H9 (cell line): ENCODE measurements around the gene WDR91. TPM values are rescaled to one million over a fixed set of nuclear protein-coding genes. Genes with fewer than 3 reads are reported as not detected.

Experiments
- DNase-seq: peaks from one replicate; pipeline ENCODE4 v3.0.0-alpha.2; 2017
- H2AFZ ChIP-seq: one replicate; pipeline ENCODE4 v1.6.1; 2013; ENCODE audit warnings: mild to moderate bottlenecking, low read length, control low read depth, moderate library complexity
- H2AK5ac ChIP-seq: 2 replicates; pipeline ENCODE4 v1.6.1; 2013; ENCODE audit warnings: low read length, control low read depth, mixed read lengths; ENCODE audit not compliant: insufficient read length
- H2BK120ac ChIP-seq: one replicate; pipeline ENCODE4 v1.6.1; 2013; ENCODE audit warnings: low read depth, mild to moderate bottlenecking, low read length, control low read depth, inconsistent platforms; ENCODE audit not compliant: poor library complexity, severe bottlenecking
- H2BK12ac ChIP-seq: 2 replicates; pipeline ENCODE4 v1.6.1; 2013; ENCODE audit warnings: low read length, control low read depth, mixed read lengths, low read depth; ENCODE audit not compliant: insufficient read length
- H2BK15ac ChIP-seq: 2 replicates; pipeline ENCODE4 v1.6.1; 2013; ENCODE audit warnings: low read depth, low read length, control low read depth
- H2BK20ac ChIP-seq: one replicate; pipeline ENCODE4 v1.6.1; 2013; ENCODE audit warnings: low read depth, mild to moderate bottlenecking, low read length, control low read depth, inconsistent platforms; ENCODE audit not compliant: poor library complexity, severe bottlenecking
- H2BK5ac ChIP-seq: 2 replicates; pipeline ENCODE4 v1.6.1; 2013; ENCODE audit warnings: low read length, control low read depth, mixed read lengths; ENCODE audit not compliant: insufficient read length
- H3K14ac ChIP-seq: 2 replicates; pipeline ENCODE4 v1.6.1; 2013; ENCODE audit warnings: low read length, control low read depth; ENCODE audit not compliant: insufficient read depth
- H3K18ac ChIP-seq: 2 replicates; pipeline ENCODE4 v1.6.1; 2013; ENCODE audit warnings: low read depth, mild to moderate bottlenecking, mixed read lengths, low read length, control low read depth; ENCODE audit not compliant: insufficient read length
- H3K23ac ChIP-seq: 2 replicates; pipeline ENCODE4 v1.6.1; 2013; ENCODE audit warnings: low read length, control low read depth, mixed read lengths, low read depth; ENCODE audit not compliant: insufficient read length
- H3K23me2 ChIP-seq: 2 replicates; pipeline ENCODE4 v1.6.1; 2013; ENCODE audit warnings: low read depth, mild to moderate bottlenecking, mixed read lengths, low read length, control low read depth; ENCODE audit not compliant: insufficient read length, poor library complexity, severe bottlenecking
- H3K27ac ChIP-seq: 2 replicates; pipeline ENCODE4 v1.5.1; 2013; ENCODE audit warnings: low read length, control low read depth, mixed read lengths, low read depth; ENCODE audit not compliant: insufficient read length
- H3K27me3 ChIP-seq: 2 replicates; pipeline ENCODE4 v1.6.1; 2013; ENCODE audit warnings: low read length, control low read depth, inconsistent platforms; ENCODE audit not compliant: insufficient read depth
- H3K4ac ChIP-seq: 2 replicates; pipeline ENCODE4 v1.6.1; 2013; ENCODE audit warnings: low read depth, mild to moderate bottlenecking, control low read depth, inconsistent platforms, low read length, moderate library complexity
- H3K4me1 ChIP-seq: 2 replicates; pipeline ENCODE4 v1.6.1; 2013; ENCODE audit warnings: low read length, control low read depth, inconsistent platforms; ENCODE audit not compliant: insufficient read depth
- H3K4me2 ChIP-seq: 2 replicates; pipeline ENCODE4 v1.6.1; 2013; ENCODE audit warnings: low read length, control low read depth, mixed read lengths; ENCODE audit not compliant: insufficient read length, insufficient read depth
- H3K56ac ChIP-seq: 2 replicates; pipeline ENCODE4 v1.6.1; 2013; ENCODE audit warnings: low read depth, mild to moderate bottlenecking, mixed read lengths, low read length, control low read depth; ENCODE audit not compliant: insufficient read length
- H3K79me1 ChIP-seq: 2 replicates; pipeline ENCODE4 v1.6.1; 2013; ENCODE audit warnings: low read depth, mild to moderate bottlenecking, moderate library complexity, low read length, control low read depth, inconsistent platforms; ENCODE audit not compliant: insufficient read depth, poor library complexity, severe bottlenecking
- H3K79me2 ChIP-seq: 2 replicates; pipeline ENCODE4 v1.6.1; 2013; ENCODE audit warnings: low read length, control low read depth, inconsistent platforms; ENCODE audit not compliant: insufficient read depth
- H3K9ac ChIP-seq: 2 replicates; pipeline ENCODE4 v1.6.1; 2013; ENCODE audit warnings: low read length, control low read depth, mixed read lengths; ENCODE audit not compliant: insufficient read length; ENCODE audit errors: extremely low read depth
- H3K9me3 ChIP-seq: one replicate; pipeline ENCODE4 v1.6.1; 2013; ENCODE audit warnings: low read depth, low read length, inconsistent platforms; ENCODE audit not compliant: control insufficient read depth
- H3T11ph ChIP-seq: one replicate; pipeline ENCODE4 v1.6.1; 2013; ENCODE audit warnings: mild to moderate bottlenecking, low read length, control low read depth, inconsistent platforms
- H4K20me1 ChIP-seq: one replicate; pipeline ENCODE4 v1.6.1; 2013; ENCODE audit not compliant: control insufficient read depth, insufficient read length, insufficient read depth
- H4K5ac ChIP-seq: 2 replicates; pipeline ENCODE4 v1.6.1; 2013; ENCODE audit warnings: low read depth, mild to moderate bottlenecking, mixed read lengths, low read length, control low read depth; ENCODE audit not compliant: insufficient read length
- H4K8ac ChIP-seq: replicated peaks from 2 replicates; pipeline ENCODE4 v1.6.1; 2013; ENCODE audit warnings: low read length, control low read depth, mixed read lengths, low read depth; ENCODE audit not compliant: insufficient read length
- H4K91ac ChIP-seq: 2 replicates; pipeline ENCODE4 v1.6.1; 2013; ENCODE audit warnings: low read depth, mild to moderate bottlenecking, moderate library complexity, mixed read lengths, low read length, control low read depth; ENCODE audit not compliant: insufficient read length
- H3K27ac Mint-ChIP-seq, 3 experiments: 2 replicates in 2 of 3; 3 replicates in 1 of 3; pipeline ENCODE4 v1.8.0; 2020 to 2021; ENCODE audit warnings: mixed read lengths in 3 of 3, mild to moderate bottlenecking in 1 of 3, moderate library complexity in 1 of 3
- H3K27me3 Mint-ChIP-seq: 2 replicates; pipeline ENCODE4 v1.8.0; 2021; ENCODE audit warnings: low read depth, mild to moderate bottlenecking, moderate library complexity, mixed read lengths
- H3K36me3 Mint-ChIP-seq, 3 experiments: 2 replicates in 2 of 3; 3 replicates in 1 of 3; pipeline ENCODE4 v1.8.0; 2020 to 2021; ENCODE audit warnings: low read depth in 3 of 3, mixed read lengths in 3 of 3; ENCODE audit not compliant: insufficient read depth in 1 of 3
- H3K4me1 Mint-ChIP-seq, 2 experiments: 2 replicates each; pipeline ENCODE4 v1.8.0; 2020; ENCODE audit warnings: mixed read lengths in 2 of 2
- H3K4me3 Mint-ChIP-seq, 2 experiments: 2 replicates in 1 of 2; 3 replicates in 1 of 2; pipeline ENCODE4 v1.8.0; 2020 to 2021; ENCODE audit warnings: mild to moderate bottlenecking in 2 of 2, mixed read lengths in 2 of 2, moderate library complexity in 1 of 2
- H3K9me3 Mint-ChIP-seq, 2 experiments: 2 replicates in 1 of 2; 3 replicates in 1 of 2; pipeline ENCODE4 v1.8.0; 2020; ENCODE audit warnings: mild to moderate bottlenecking in 2 of 2, mixed read lengths in 2 of 2, moderate library complexity in 1 of 2
- total RNA-seq: library from RNA; stranded (reverse); gene quantifications from 2 replicates; pipeline ENCODE4 v1.2.1, GENCODE V29; 2021
- TF ChIP-seq, protein P1 (sequence below): fragments of 200-600 bp; sonication (generic); conservative IDR thresholded peaks from 3 replicates; pipeline ENCODE4 v1.8.0; 2021; ENCODE audit warnings: antibody characterized with exemption, mild to moderate bottlenecking

The WDR91 gene
- total RNA-seq, 1 experiment from 2014 or later, result 9.4 TPM

- no peak overlapping the region for H2BK5ac ChIP-seq
- Mint-ChIP-seq H3K9me3 (no peaks in the 10 kb centered on the region), H3K27me3 (no peaks in the 10 kb centered on the region), H3K27ac (no peak overlapping the region), H3K36me3 (no peaks in the 10 kb centered on the region), H3K4me1 (no peaks in the 10 kb centered on the region), H3K4me3 (no peak overlapping the region)
- no peak overlapping the region for H3K9ac ChIP-seq
- TF ChIP-seq, protein P1, sequence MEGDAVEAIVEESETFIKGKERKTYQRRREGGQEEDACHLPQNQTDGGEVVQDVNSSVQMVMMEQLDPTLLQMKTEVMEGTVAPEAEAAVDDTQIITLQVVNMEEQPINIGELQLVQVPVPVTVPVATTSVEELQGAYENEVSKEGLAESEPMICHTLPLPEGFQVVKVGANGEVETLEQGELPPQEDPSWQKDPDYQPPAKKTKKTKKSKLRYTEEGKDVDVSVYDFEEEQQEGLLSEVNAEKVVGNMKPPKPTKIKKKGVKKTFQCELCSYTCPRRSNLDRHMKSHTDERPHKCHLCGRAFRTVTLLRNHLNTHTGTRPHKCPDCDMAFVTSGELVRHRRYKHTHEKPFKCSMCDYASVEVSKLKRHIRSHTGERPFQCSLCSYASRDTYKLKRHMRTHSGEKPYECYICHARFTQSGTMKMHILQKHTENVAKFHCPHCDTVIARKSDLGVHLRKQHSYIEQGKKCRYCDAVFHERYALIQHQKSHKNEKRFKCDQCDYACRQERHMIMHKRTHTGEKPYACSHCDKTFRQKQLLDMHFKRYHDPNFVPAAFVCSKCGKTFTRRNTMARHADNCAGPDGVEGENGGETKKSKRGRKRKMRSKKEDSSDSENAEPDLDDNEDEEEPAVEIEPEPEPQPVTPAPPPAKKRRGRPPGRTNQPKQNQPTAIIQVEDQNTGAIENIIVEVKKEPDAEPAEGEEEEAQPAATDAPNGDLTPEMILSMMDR, result no peak
- H3K23me2 ChIP-seq, result no peaks in the 10 kb centered on the region
- no peak overlapping the region for H2BK15ac ChIP-seq
- H2BK12ac ChIP-seq, result no peak overlapping the region
- DNase-seq, result no peak
- no peaks in the 10 kb centered on the region for H3K27me3 ChIP-seq
- H3K79me1 ChIP-seq, result no peaks in the 10 kb centered on the region
- H4K20me1 ChIP-seq, result no peaks in the 10 kb centered on the region
- H3K18ac ChIP-seq, result no peak overlapping the region
- H3K4me1 ChIP-seq, result no peaks in the 10 kb centered on the region
- H2BK120ac ChIP-seq, result no peak overlapping the region
- H3K4me2 ChIP-seq, result no peak overlapping the region
- no peak overlapping the region for H4K91ac ChIP-seq
- H3K23ac ChIP-seq, result no peak overlapping the region
- H3K79me2 ChIP-seq, result no peaks in the 10 kb centered on the region
- no peak overlapping the region for H3K56ac ChIP-seq
- H2BK20ac ChIP-seq, result no peak overlapping the region
- H4K8ac ChIP-seq, result no peak overlapping the region
- no peak overlapping the region for H2AFZ ChIP-seq
- H3K27ac ChIP-seq, result no peak overlapping the region
- no peak overlapping the region for H3T11ph ChIP-seq
- no peak overlapping the region for H3K4ac ChIP-seq
- no peak overlapping the region for H3K14ac ChIP-seq
- H4K5ac ChIP-seq, result no peak overlapping the region
- H2AK5ac ChIP-seq, result no peak overlapping the region
- H3K9me3 ChIP-seq, result no peaks in the 10 kb centered on the region
Observed at GRCh38 chr7:135231686-135232085, 20.4 kb upstream of the WDR91 start.
